Large intestine (tissue), 3 donors: Measurements from ENCODE around the gene LARGE2. TPM values are rescaled to one million over a fixed set of nuclear protein-coding genes. Genes with fewer than 3 reads are reported as not detected.
A peak's percentile ranks its signal among the peaks of the same experiment; 100 is the strongest.

Experiments used
- DNase-seq, 2 donors: peaks; one replicate each; pipeline versions ENCODE4 v3.0.0 to v3.0.0-alpha.2; 2013
- H3K27ac ChIP-seq: one replicate; pipeline ENCODE4 v1.5.1; 2013; ENCODE audit warnings: low read length
- H3K27me3 ChIP-seq: 2 replicates; pipeline ENCODE4 v1.6.1; 2013; ENCODE audit warnings: low read length; ENCODE audit not compliant: control insufficient read depth, insufficient read depth
- H3K36me3 ChIP-seq: 2 replicates; pipeline ENCODE4 v1.6.1; 2013; ENCODE audit warnings: low read length; ENCODE audit not compliant: control insufficient read depth, insufficient read depth
- H3K4me1 ChIP-seq: one replicate; pipeline ENCODE4 v1.6.1; 2013; ENCODE audit warnings: low read length; ENCODE audit not compliant: control insufficient read depth, insufficient read depth
- H3K4me3 ChIP-seq: one replicate; pipeline ENCODE4 v1.5.1; 2013; ENCODE audit warnings: low read length
- H3K9me3 ChIP-seq: one replicate; pipeline ENCODE4 v1.6.1; 2013; ENCODE audit warnings: mild to moderate bottlenecking, low read depth, low read length, moderate library complexity; ENCODE audit not compliant: control insufficient read depth
- WGBS: methylation state at CpG from one replicate; pipeline ENCODE4 v1.1.5; 2013; ENCODE audit warnings: low lambda C conversion rate; ENCODE audit not compliant: insufficient coverage; 5-methylcytosine and 5-hydroxymethylcytosine counted together
- polyA plus RNA-seq: library from polyadenylated mRNA; unstranded; fragments of 120-200 nt; gene quantifications from one replicate; pipeline ENCODE4 v1.2.1, GENCODE V29; 2013

The LARGE2 gene
- polyA plus RNA-seq, 1 donor, result 3.6 TPM

- no CpG with 5 or more reads among the region's 10 CpGs for WGBS
- Histone ChIP-seq H3K9me3 (no peaks in the 10 kb centered on the region), H3K4me1 (peaks cover 5% of the 10 kb centered on the region), H3K27ac (no peak overlapping the region), H3K4me3 (no peak overlapping the region), H3K36me3 (peaks cover 24% of the 10 kb centered on the region), H3K27me3 (peaks cover 1% of the 10 kb centered on the region)
- peak in 1 of 2 donors; percentile 42 for DNase-seq
Observed at GRCh38 chr11:45929486-45930030, 7.1 kb downstream of the LARGE2 start.

GRCh38 chr11:45930031-45930794 is 7.8 kb downstream of the LARGE2 start:
- Histone ChIP-seq H3K4me1 (peaks cover 5% of the 10 kb centered on the region), H3K36me3 (peaks cover 30% of the 10 kb centered on the region), H3K27me3 (no peaks in the 10 kb centered on the region), H3K4me3 (no peak overlapping the region), H3K9me3 (no peaks in the 10 kb centered on the region), H3K27ac (no peak overlapping the region)
- peak in 1 of 2 donors; percentile 48 for DNase-seq
- no CpG with 5 or more reads among the region's 14 CpGs for WGBS

GRCh38 chr11:45930951-45931570 is 8.6 kb downstream of the LARGE2 start:
- no peaks in the 10 kb centered on the region for H3K27me3 ChIP-seq
- H3K4me3 ChIP-seq, result no peak overlapping the region
- H3K36me3 ChIP-seq, result peaks cover 38% of the 10 kb centered on the region
- WGBS, result 100% methylated on average over 1 of the region's 8 CpGs
- DNase-seq, result no peak
- no peaks in the 10 kb centered on the region for H3K9me3 ChIP-seq
- H3K4me1 ChIP-seq, result peaks cover 5% of the 10 kb centered on the region
- H3K27ac ChIP-seq, result no peak overlapping the region

GRCh38 chr11:45931739-45932138 is 9.3 kb downstream of the LARGE2 start:
- Histone ChIP-seq H3K4me1 (peaks cover 5% of the 10 kb centered on the region), H3K27ac (no peak overlapping the region), H3K27me3 (no peaks in the 10 kb centered on the region), H3K36me3 (peaks cover 43% of the 10 kb centered on the region), H3K4me3 (no peak overlapping the region), H3K9me3 (no peaks in the 10 kb centered on the region)
- no peak for DNase-seq
- WGBS, result no CpG with 5 or more reads among the region's 10 CpGs

- no peaks in the 10 kb centered on the region for H3K27me3 ChIP-seq
- no peak overlapping the region for H3K4me3 ChIP-seq
- peaks cover 47% of the 10 kb centered on the region for H3K36me3 ChIP-seq
- no peak overlapping the region for H3K27ac ChIP-seq
- no peak for DNase-seq
- no peaks in the 10 kb centered on the region for H3K9me3 ChIP-seq
- WGBS, result 83% methylated on average over 1 of the region's 8 CpGs
- peaks cover 5% of the 10 kb centered on the region for H3K4me1 ChIP-seq
Observed at GRCh38 chr11:45932217-45932616, 9.8 kb downstream of the LARGE2 start.

- no peak for DNase-seq
Observed at GRCh38 chr11:45933131-45933831, 10.8 kb downstream of the LARGE2 start.

GRCh38 chr11:45933846-45934579 is 11.6 kb downstream of the LARGE2 start:
- Histone ChIP-seq H3K27me3 (no peaks in the 10 kb centered on the region), H3K9me3 (no peaks in the 10 kb centered on the region), H3K4me1 (peaks cover 5% of the 10 kb centered on the region), H3K27ac (no peak overlapping the region), H3K4me3 (no peak overlapping the region), H3K36me3 (peaks cover 56% of the 10 kb centered on the region)
- no peak for DNase-seq
- no CpG with 5 or more reads among the region's 21 CpGs for WGBS

More at GRCh38 chr11:45933131-45933831, 10.8 kb downstream of the LARGE2 start:
- Histone ChIP-seq H3K4me1 (peaks cover 5% of the 10 kb centered on the region), H3K4me3 (no peak overlapping the region), H3K9me3 (no peaks in the 10 kb centered on the region), H3K27ac (no peak overlapping the region), H3K27me3 (no peaks in the 10 kb centered on the region), H3K36me3 (peaks cover 55% of the 10 kb centered on the region)
- 71% methylated on average over 1 of the region's 15 CpGs for WGBS

- H3K36me3 ChIP-seq, result peaks cover 56% of the 10 kb centered on the region
- DNase-seq, result peak in 1 of 2 donors; percentile 15
Observed at GRCh38 chr11:45934580-45935318, 12.3 kb downstream of the LARGE2 start.

GRCh38 chr11:45935349-45936064 is 13.1 kb downstream of the LARGE2 start:
- H3K27ac ChIP-seq, result no peak overlapping the region
- 100% methylated on average over 3 of the region's 8 CpGs for WGBS
- no peak for DNase-seq
- H3K4me3 ChIP-seq, result no peak overlapping the region
- H3K36me3 ChIP-seq, result peaks cover 56% of the 10 kb centered on the region
- H3K27me3 ChIP-seq, result no peaks in the 10 kb centered on the region
- H3K9me3 ChIP-seq, result no peaks in the 10 kb centered on the region
- no peaks in the 10 kb centered on the region for H3K4me1 ChIP-seq

More at GRCh38 chr11:45934580-45935318, 12.3 kb downstream of the LARGE2 start:
- Histone ChIP-seq H3K9me3 (no peaks in the 10 kb centered on the region), H3K27ac (no peak overlapping the region), H3K27me3 (no peaks in the 10 kb centered on the region), H3K4me3 (no peak overlapping the region), H3K4me1 (peaks cover 3% of the 10 kb centered on the region)
- no CpG with 5 or more reads among the region's 12 CpGs for WGBS
